ENCODE measurements around the gene NYAP1.

NYAP1 gene

DNA sequence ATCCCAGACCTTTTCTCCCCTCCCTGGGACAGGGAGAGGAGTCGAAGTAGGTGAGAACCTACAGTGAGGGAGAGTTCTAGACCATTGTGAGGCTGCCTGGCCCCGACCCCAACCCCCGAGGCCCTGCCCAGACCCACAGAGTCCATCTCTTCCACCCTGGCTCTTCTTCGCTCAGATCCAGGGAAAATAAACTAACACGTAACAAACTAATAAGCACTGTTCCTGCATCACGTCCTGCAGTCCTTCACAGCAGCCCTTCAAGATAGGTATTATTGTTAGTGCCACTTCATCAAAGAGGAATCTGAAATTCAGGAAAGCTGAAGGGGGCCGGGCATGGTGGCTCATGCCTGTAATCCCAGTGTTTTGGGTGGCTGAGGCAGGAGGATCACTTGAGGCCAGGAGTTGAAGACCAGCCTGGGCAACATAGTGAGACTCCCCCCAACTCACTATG, 19.5 kb upstream of the NYAP1 start, which contains the start of gene SPACDR:
SPACDR (minus strand) TSS at position 51 of the 451 bp plus-strand sequence. CDS start 235 bp downstream, outside the sequence.
- DNase-seq: no peak

DNA sequence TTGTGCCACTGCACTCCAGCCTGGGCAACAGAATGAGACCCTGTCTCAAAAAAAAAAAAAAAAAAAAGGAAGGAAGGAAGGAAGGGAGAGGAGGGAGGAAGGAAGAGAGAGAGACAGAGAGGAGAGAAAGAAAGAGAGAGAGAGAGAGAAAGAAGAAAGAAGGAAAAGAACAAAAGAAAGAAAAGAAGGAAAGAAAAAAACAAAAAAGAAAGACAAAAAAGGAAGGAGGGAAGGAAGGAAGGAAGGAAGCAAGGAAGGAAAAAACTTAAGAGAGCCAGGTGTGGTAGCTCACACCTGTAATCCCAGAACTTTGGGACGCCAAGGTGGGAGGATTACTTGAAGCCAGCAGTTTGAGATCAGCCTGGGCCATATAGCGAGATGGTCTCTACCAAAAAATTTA, 18.9 kb upstream of the NYAP1 start:
- no peak for DNase-seq

DNA sequence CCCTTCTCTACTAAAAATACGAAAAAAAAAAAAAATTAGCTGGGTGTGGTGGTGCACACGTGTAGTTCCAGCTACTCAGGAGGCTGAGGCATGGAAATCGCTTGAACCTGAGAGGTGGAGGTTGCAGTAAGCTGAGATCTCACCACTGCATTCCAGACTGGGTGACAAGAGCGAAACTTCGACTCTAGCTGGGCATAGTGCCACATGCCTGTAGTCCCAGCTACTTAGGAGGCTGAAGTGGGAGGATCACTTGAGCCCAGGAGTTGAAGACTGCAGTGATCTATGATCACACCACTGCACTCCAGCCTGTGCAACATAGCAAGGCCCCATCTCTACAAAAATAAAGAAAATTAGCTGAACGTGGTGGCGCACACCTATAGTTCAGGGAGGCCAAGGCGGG, 18.4 kb upstream of the NYAP1 start:
- no peak for DNase-seq

DNA sequence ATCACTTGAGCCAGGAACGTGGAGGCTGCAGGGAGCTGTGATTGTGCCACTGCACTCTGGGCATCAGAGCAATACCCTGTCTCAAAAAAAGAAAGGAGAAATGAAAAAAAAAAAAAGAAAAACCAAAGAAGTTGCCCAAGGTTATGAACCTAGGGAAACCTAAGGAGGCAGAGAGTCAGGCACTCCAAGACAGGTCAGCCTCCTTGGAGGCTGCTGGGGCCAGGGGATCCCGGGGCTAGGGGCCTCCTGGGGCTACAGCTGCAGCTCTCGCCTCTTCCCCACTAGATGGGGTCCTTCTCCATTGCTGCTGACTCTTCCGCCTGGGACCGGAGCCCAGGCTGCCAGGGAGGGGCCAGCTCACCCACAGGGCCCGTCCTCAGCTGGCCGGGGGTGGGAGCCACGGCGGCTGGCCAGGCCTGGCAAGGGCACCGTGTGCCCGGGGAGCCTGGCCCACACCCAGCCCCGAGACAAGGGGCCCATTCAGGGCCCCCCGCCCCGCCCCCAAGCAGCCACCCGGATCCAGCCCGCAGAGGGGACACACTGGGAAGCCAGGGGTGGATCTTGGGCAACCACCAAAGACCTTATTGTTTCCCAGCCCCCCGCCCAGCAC, 17.9 kb upstream of the NYAP1 start:
- no peak for DNase-seq

DNA sequence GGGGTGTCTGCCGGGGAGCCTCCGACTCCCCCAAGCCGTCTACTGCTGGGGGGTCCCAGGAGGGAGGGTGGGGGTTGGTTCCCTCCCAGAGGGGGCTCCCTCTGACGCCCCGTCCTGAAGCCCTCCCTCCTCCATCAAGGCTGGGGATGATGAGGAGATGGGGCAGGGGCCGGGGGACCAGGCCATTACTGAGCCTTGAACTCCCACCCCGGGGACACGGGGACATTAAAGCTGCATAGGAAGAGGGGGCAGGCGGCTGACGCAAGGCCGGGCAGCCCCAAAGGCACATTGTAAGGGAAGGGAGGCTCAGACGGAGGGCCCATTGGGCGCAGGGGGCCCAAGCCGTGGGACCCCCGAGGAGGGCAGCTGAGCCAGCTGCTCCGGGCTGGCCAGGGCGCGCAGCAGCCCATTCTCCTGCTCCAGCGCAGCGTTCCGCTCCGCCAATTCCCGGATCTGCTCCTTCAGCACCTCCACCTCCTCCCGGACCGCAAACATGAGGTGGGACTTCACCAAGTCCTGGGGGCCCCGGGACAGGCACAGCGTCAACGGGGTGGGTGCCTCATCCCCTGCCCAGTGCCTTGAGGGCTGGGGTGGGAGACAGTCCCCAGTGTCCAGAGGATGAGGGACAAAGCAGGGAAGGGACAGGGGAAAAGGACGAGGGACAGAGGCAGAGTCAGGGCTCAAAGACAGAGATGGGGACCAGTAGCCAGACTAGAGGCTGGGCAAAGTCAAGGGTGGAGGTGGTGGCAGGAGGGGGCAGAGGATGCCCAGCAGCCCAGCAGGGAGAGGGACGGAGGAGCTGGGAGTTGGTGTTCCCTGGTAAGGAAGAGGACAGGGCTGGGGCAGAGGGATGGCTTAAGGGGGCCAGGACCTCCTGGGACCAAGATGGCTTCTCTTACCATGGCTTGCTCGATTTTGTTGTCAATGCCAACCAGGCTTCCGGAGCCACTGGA, 16.8 kb upstream of the NYAP1 start:
- DNase-seq: no peak

DNA sequence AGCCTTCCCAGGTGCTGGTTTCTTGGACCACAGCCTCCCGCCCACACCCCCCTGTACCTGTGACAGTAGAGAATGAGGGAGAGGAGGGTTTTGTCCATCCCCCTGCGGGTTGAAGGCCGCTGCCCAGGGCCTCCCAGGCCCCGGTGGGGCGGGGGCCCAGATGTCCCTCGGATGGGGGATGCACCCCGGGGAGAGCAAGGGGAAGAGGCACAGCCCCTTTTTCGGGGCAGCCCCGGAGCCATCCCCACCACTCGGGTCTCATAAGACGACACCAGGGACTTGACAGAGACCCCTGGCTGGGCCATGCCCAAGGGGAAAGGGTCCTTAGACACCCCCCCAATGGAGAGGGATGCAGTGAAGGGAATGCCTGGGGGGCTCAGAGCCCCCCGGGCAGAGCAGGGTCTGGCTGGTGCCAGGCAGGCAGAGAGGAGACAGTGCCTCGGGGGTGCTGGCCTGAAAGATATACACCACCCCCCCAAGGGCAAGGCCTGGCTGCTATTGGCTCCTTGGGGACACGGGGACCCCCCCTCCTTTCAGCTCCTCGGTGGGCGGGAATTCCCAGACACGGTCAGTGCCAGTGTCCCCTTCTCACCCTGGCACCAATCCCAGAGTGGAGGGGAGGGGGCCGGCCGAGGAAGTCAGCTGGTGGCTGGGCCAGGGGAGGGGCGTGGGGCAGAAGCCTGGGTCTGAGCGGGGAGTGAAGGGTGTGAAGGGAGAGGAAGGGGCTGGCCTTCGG, 15.9 kb upstream of the NYAP1 start:
- no peak for DNase-seq

DNA sequence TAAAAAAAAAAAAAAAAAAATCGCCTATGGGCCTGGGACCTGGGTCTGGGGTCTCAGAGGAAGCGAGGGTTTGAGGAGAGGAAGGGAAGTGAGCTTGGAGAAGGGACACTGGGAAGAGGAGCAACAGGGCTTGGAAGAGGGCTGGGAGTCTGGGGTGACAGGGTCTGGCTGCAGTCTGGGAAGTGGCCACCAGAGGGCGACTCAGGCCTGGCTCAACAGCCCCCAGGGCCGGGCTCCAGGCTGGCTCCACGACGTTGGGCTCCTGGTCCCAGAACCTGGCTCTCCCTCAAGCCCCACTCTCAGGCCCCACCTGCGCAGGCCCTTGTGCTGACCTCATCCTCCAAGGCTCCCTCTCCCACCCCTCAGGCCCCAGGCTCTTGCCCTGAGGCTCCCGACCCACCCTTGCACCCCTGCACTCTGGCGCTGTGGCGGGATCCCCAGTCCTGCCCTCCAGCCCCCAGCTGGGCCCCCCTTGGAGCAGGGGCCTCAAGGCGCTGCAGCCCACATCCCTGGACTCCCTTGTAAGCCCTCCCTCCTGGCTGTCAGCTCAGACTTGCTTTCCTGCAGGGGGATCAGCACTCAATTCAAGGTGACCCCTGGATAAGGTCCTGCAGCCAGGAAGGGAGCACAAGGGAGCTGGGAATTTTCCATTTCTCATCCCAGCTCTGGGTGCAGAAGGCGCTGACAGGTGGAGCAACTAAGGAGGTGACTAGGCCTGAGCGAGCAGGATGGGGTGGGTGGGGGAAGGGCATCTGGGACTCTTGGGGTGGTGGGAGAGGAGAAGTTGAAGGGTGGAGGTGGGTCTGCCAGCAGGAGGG, 14.3 kb upstream of the NYAP1 start:
- peak; percentile 81 to 86 for DNase-seq

DNA sequence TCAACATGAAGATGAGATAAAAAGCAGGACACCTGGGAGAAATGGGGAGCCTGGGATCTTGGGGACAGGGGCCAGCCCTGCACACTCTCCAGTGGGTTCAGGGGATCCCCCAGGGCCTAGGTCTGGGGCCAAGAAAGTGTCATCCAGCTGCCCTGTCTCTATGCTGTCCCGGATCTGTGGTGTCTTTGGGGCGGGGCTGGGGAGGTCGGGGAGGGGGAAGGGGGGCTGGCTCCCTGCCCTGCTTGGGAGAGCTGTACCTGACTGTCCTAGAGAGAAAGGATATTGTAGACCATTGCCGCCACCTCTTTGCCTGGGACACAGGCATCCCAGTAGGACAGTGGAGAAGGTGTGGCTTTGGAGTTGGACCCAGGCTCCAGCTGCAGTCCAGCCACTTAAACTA, 12.7 kb upstream of the NYAP1 start:
- no peak for DNase-seq

DNA sequence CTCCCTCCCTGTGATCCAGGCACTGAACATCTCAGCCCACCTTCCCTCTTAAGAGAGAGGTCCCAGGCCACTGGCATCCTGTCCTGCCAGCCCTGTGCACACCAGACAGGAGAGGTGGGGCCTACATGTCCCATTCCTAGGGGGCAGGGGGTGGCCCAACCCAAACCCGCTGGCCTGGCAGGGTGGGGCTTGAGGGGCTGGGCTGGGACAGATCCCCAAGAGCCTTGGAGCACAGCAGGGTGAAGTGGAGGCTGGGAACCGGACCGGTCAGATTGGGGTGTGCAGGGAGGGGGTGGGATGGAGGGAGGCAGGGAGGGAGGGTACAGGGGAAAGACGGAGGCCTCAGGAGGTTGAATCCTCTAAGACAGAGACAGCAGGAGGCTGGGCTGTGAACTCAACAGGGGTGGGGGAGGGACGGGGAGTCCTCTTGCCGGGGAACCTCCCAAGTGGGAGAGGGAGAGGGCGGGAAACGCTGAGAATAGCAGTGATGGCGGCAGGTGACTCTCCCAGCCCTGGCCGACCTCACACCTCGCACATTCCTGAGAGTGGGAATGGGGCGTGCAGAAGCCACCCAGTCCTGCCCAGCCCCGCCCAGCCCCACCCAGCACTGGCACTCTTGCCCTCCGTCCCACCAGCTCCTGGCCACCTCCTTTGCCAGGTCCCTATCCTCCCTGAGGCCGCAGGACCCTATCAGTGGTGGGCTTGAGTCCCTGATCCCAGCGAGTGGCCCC, 11.4 kb upstream of the NYAP1 start:
- DNase-seq: no peak

DNA sequence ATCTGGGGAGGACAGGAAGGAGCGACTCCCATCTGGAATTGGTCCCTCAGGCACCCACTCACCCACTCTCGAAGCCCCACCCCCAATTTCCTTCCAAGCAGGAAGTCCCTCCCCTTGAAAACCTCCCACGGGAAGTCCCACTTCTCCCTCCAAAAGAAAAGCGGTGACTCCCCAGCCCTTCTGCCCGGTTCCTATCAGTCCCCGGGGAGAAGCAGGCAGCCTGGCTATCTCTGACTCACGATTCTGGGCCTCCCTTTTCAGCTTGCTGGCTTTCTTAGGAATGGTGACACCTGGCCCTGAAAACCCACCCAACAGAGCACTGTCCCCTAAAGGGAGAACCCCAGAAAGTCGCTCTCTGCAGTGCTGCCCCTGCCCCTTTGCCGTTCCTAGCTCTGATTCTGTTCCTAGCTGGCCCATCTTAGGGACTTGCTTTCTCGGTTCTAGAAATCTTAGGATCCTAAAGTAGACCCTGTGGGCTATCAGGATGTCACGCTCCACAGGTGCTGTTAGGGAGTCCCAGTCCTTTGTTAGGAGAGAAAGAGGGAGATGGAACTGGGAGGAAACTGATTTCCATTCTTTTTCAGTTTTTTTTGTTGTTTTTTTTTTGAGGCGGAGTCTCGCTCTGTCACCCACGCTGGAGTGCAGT, 10.8 kb upstream of the NYAP1 start:
- no peak for DNase-seq

DNA sequence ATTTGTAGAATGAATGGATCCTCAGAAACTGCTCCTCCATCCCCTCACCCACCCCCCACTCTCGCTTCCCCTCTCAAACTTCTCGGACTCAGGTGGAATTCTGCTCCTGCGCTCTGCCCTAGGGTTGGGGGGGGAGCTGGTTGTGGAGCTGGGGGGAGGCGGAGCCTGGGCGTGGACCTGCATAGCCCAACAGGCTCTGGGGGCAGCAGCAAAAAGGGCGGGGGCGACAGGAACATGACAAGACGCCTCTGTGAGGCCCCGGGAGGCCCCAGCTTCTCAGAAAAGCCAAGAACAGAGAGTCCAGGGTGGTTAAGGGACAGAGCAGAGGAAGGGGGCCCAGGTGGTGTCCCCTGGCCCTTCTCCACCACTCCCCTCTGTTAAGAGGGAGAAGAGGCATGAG, 8.2 kb upstream of the NYAP1 start:
- DNase-seq: no peak

DNA sequence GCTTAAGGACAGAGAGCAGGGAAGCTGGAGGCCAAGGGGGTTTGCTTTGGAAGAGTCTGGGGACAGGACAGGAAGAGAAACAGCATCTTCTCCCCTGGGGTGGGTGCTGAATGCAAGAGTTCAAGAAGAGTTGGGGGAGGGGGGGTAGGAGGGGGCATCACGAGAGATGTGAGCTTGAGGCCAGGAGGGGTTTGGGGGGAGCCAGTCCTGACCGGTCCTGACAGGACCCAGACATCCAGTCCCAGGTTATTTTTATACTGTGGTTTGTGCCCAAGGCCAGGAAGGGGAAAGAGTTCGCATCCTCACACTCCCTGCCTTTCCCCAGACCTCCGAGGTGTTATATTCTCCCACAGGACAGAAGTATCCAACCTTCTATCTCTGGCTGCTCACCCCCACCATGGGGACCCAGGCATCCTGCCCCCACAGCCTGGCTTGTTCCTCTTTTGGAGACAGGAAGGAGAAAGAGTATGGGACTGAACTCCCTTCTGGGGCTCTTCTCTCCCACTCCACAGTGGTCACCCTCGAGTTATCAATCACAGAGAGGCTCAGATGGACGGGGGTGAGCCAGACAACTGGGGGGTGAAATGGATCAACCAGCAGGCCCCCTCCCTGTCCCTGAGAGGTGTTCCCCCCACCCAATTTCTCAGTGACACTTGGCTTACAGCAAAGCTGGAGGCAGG, 7.5 kb upstream of the NYAP1 start:
- no peak for DNase-seq

DNA sequence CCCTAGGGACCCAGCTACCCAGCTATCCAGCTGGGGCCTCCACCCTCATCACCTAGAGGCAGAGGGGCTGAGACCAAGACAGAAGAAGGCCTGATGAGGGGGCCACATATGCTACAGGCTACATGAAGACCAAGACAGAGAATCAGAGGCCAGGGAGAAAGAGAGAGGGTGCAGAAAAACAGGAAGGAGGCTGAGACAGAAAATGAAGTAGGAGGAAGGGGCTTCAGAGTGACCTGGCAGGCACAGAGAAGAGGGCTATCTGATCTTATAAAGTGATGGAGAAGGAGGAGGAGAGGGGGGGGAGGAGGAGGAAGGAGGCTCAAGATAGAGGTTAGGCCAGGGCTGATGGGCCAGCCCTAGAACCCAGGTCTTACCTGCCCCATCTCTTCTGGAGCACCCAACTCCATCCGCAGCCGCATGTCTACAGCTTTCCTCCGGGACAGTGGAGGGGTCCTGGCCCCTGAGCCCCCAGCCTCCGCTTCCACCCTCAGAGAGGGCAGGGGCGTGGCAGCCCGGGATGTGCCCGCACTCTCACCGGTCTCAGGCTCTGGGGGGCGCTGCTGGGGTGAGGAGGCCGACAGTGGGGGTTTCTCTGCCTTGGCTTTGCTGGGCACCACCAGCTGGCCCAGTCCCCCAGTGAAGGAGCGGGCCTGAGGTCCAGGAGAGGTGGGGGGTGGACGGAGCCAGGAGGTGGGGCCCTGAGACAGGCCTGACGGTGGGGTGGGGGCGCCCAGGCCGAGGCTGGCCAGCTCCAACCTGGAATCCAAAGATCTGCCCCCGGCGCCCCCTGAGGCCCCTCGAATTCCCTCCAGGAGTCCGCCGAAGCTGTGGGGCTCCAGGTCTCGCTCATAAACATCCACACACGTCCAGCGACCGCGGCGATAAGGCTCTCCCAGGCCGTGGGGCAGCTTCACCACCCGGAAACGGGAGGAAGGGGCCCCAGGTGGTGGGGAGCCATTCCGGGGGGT, 6.5 kb upstream of the NYAP1 start:
- no peak for DNase-seq

DNA sequence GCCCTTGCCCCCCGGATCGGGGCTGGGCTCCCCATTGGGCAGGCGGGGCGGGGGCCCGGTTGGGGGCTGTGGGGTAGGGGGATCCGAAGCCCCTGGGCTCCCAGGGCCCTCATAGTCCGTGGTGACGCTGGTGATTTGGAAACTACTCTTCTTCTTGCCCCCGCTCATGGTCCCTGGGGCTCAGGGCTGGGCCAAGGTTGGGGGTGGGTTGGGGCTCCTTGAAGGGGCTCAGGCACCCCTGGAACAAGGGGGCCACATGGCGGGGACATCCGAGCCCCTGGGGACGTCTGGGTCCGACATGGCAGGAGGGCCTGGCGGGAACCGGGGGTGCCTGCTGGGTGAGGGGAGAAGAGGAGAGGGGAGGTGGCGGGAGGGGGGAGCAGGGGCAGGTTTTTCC, 5.9 kb upstream of the NYAP1 start:
- DNase-seq: no peak

DNA sequence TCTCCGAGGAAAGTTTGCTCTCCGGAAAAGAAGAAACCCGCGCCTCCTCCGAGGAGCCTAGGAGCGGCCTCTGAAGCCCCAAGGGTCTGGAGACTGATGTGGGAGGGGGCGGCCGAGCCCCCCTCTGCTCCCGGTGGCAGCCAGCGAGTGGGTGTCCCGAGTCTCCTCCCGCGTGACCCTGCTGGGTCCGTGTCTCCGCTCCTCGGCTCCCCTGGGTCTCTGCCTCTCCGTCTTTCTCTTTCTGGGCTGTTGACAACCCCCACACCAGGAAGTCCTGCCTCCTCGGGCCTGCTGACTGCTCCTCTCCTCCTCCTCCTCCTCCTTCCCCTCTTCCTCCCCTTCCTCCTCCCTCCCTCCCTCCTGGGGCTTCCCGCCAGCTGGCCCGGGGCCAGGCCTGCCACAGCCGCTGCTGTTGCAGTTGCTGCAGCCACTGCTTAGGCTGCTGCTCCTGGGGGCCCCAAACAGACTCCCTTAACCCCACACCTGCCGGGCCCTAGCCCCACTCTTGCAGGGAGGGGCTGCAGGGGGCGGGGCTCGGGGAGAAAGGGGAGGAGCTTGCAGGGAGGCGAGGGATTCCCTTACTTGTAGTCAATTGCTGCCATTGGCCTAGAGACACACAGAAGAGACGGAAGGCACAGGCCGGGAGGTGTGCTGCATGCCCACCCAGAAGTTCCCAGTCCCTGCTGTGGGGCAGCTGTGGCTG, 4.6 kb upstream of the NYAP1 start, which contains the start of gene TSC22D4:
TSC22D4 (minus strand) TSS at position 257 of the 703 bp plus-strand sequence. CDS start 1,176 bp downstream, outside the sequence.
- DNase-seq: peak; percentile 84 to 85

DNA sequence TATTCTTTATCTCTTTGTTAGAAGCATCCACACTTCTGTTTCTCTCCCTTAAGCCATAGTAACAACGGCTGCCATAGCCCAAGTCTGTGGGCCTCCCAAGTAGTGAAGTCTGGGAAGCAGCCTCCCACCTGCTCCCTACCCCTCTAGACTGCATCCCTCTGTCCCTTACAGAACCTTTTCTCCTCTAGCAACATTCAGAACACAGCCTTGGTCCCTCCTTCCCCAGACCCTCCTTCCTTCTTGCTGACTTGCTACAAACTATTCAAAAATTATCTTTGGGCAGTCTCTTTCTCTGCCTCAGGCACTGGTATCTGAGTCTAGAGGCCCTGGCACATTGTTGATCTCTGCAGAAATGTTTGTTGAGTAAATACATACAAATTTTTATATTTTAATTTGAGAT, 2.3 kb upstream of the NYAP1 start:
- DNase-seq: no peak

DNA sequence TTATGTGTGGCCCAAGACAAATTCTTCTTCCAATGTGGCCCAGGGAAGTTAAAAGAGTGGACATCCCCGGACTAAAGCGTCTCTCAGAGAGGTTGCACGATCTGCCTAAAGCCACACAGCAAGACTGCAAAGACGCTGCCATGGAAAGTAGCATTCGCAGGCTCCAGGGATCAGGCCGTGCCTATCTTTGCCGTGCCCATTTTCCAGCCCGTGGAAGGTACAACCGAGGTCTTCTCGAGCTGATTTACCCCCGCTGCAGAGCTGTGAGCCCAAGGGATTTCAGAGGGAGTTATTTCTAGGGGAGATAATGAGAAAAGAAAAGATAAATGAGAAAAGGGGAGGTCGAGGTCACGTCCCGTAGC, 1.0 kb upstream of the NYAP1 start:
- DNase-seq: no peak

DNA sequence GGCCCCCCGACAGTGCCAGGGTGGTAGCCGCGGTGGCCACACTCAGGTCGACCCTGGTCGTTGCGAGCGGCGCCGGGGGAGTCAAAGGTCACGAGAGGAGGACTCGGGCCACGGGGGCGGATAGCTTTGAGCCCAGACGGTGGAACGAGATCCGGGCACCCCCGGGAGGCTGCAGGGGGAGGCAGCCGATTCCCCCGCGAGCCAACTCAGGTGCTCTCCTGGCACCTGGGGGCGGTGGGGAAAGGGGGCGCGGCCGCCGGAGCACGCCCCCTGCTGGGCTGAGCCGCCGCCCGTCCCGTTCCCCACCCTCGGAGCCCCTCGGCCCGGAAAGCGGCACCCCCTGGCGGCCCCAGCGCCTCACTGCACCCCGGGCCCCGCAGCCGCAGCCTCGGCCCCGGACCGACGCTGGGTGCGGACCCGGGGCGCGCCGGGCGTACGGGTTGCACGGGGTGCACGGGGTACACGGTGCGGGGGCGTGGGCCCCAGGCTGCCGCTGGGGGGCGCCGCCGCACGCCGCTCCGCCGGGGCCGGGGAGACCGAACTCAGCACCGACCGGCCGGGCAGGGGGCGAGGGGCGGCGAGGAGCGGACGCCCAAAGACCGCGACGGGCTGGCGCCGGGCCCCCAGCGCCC, 521 bp upstream of the NYAP1 start:
- peak; percentile 73 to 75 for DNase-seq
